ENCODE results near the gene EPHA3.

EPHA3 gene

DNA sequence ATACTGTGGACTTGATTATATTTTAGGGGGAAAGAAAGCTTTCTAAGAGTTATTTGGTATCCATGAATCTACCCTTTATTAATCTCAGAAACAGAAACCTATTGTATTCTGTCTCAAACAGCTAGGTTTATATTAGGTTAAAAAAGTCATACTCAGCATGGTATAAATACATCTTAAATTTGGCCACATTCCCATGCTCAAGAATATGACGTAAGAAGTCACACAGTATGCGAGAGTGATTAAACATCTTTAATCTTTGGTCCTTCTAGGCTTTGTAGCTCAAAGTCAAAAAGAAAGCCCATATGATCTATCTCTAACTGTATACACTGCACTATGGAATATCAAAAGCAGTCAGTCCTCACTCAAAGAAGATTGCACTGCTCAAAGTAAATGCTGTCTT is 131.4 kb downstream of the EPHA3 start:
- H3K27ac Mint-ChIP-seq = no peak overlapping the region
- H3K9me3 Mint-ChIP-seq = no peaks in the 10 kb centered on the region
- no peaks in the 10 kb centered on the region for H3K36me3 Mint-ChIP-seq
- no peak overlapping the region for H3K4me3 Mint-ChIP-seq
- no peaks in the 10 kb centered on the region for H3K27me3 Mint-ChIP-seq
- H3K4me1 Mint-ChIP-seq = no peaks in the 10 kb centered on the region

DNA sequence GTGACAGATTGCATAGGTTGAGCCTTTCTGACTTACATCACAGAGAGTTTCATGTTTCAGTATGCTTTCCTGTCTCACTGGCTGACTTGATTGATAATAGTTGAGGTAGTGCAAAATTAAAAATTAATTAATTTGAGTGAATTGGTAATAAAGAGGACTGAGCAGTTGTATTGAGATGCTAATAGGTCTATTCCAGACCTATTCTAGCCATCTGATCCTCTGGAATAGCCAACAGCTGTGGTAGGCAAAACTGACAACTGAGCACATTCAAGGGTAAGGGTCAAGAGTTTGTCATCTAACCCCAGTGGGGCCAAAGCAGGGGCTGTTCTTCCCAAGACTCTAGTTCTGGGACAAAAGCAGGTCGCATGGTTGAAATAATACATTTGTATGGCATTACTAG is 132.4 kb downstream of the EPHA3 start:
- no peaks in the 10 kb centered on the region for H3K9me3 Mint-ChIP-seq
- no peaks in the 10 kb centered on the region for H3K36me3 Mint-ChIP-seq
- H3K27ac Mint-ChIP-seq = no peak overlapping the region
- no peak overlapping the region for H3K4me3 Mint-ChIP-seq
- H3K4me1 Mint-ChIP-seq = no peaks in the 10 kb centered on the region
- H3K27me3 Mint-ChIP-seq = no peaks in the 10 kb centered on the region

DNA sequence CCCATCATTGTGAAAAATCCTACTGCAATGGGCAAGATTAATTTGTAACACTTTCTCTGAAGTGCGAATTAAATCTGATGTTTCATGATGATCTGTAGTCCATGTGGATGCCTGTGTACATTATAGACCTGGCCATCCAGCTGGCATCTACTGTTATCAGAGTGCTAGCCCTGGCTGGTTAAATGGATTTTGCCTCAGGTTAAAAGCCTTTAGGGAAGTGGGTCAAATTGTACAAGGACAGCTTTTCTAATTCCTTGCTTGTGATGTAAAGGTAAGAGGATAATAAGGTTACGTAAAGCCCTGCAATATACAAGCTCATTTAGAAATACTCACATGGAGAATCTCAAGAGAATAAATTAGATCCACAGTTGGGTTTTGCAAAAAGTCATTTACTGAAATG is 138.2 kb downstream of the EPHA3 start:
- Mint-ChIP-seq H3K36me3 (no peaks in the 10 kb centered on the region), H3K27me3 (no peaks in the 10 kb centered on the region), H3K4me3 (no peak overlapping the region), H3K4me1 (no peaks in the 10 kb centered on the region), H3K27ac (no peak overlapping the region), H3K9me3 (no peaks in the 10 kb centered on the region)

DNA sequence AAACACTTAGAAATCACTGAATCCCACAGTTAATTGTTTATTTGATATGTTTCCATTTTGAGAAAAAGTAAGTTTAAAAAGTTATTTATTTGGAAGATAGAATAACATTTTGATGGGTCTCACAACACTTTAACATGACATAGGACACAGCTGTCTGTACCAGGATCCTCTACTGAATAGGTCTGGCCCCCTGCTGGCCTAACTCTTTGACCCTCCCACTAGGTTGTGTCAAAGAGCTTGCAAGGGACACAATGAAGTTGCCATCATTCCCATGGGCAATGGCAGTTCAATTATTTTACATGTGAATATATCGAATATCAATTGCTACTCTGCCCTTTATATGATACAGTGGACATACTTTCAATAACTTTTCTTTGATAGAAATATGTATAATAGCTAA is 138.9 kb downstream of the EPHA3 start:
- Mint-ChIP-seq H3K4me3 (no peak overlapping the region), H3K4me1 (no peaks in the 10 kb centered on the region), H3K27me3 (no peaks in the 10 kb centered on the region), H3K36me3 (no peaks in the 10 kb centered on the region), H3K9me3 (no peaks in the 10 kb centered on the region), H3K27ac (no peak overlapping the region)

DNA sequence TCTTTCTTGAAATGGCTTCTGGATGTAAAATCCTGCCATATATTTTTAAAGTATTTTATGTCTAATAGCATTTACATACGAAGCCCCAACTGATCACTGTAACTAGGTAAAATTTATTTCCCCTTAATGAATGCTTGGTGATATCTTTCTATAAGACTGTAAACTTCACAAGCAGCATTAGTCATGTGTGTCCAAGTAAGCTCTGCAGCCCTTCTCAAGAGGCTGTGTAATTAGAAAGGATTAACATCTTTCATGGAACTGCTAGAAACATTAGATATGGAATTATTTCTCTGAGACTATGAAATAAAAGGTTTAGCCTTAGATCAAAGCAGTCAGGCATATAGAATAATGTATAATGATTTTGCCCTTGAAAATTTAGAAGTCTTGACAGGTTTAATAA is 143.3 kb downstream of the EPHA3 start:
- Mint-ChIP-seq H3K27ac (no peak overlapping the region), H3K36me3 (no peaks in the 10 kb centered on the region), H3K4me1 (no peaks in the 10 kb centered on the region), H3K27me3 (no peaks in the 10 kb centered on the region), H3K9me3 (no peaks in the 10 kb centered on the region), H3K4me3 (no peak overlapping the region)

DNA sequence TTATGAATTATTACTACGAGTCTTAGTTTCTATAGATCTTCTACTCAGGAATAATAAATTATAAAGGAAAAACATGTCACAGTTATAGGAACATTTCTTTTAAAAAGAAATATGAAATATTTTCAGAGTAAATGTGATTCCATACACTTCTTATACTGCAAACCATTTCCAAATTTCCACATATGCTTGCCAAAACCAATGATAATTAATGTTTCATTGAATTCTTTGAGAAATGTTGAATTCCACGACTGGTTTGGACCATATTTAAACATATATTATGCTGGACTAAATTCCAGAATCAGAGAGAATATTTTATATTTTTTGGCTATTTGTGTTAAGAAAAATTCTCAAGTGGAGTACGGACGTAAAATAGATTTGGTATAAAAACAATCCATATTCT is 144.6 kb downstream of the EPHA3 start:
- Mint-ChIP-seq H3K27ac (no peak overlapping the region), H3K9me3 (no peaks in the 10 kb centered on the region), H3K36me3 (no peaks in the 10 kb centered on the region), H3K27me3 (no peaks in the 10 kb centered on the region), H3K4me3 (no peak overlapping the region), H3K4me1 (no peaks in the 10 kb centered on the region)

DNA sequence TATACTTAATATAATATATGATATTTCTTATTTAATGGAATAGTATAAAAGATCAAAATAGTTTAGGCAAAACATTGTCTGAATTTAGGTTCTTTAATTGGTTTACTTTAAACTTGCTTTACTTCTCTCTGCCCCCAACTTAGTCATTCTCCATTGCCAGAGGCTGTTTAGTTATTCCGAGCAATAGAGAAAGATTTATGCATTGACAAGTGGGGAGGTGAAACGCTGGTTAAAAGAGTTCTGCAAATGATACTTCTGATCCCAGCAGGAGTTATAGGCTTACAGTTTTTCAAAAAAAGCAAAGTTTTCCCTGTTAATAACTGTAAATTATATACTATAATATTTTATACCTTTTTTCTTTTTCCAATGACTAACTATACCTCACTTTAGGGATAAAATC is 145.4 kb downstream of the EPHA3 start:
- no peak overlapping the region for H3K4me3 Mint-ChIP-seq
- no peaks in the 10 kb centered on the region for H3K27me3 Mint-ChIP-seq
- no peaks in the 10 kb centered on the region for H3K36me3 Mint-ChIP-seq
- no peak overlapping the region for H3K27ac Mint-ChIP-seq
- no peaks in the 10 kb centered on the region for H3K4me1 Mint-ChIP-seq
- no peaks in the 10 kb centered on the region for H3K9me3 Mint-ChIP-seq

DNA sequence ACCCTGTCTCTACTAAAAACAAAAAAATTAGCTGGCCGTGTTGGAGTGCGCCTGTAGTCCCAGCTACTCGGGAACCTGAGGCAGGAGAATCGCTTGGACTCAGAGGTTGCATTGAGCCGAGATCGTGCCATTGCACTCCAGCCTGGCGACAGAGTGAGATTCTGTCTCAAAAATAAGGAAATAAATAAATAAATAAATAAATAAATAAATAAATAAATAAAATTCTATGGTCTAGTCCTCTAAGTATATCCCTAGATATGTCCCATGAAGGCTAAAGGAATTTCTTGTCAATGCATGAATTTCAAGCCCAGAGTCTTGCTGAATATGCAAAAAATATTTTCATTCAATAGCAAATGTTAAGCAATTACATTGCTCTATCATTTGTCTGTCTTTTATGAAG is 149.0 kb downstream of the EPHA3 start:
- no peak overlapping the region for H3K4me3 Mint-ChIP-seq
- peaks cover 4% of the 10 kb centered on the region for H3K9me3 Mint-ChIP-seq
- H3K27ac Mint-ChIP-seq = no peak overlapping the region
- H3K36me3 Mint-ChIP-seq = no peaks in the 10 kb centered on the region
- H3K27me3 Mint-ChIP-seq = no peaks in the 10 kb centered on the region
- no peaks in the 10 kb centered on the region for H3K4me1 Mint-ChIP-seq

DNA sequence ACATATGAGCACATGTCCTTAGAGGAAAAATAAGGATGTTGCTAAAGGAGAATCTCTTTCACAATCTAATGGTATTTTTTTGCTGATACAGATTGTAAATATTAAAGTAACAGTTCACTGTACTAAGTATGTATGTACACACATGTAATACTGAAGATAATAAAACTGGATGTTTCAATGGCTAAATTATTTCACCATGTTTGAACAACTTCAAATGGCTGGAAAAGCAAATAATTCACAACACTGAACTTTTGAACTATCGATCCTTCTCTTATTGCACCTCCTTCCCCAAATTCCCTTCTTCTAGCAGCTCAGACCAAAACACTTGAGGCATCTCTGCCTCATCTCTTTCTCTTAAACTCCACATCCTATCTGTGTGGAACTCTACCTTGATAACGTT is 149.5 kb downstream of the EPHA3 start:
- H3K27ac Mint-ChIP-seq = no peak overlapping the region
- no peaks in the 10 kb centered on the region for H3K36me3 Mint-ChIP-seq
- H3K9me3 Mint-ChIP-seq = peaks cover 4% of the 10 kb centered on the region
- H3K4me3 Mint-ChIP-seq = no peak overlapping the region
- no peaks in the 10 kb centered on the region for H3K4me1 Mint-ChIP-seq
- no peaks in the 10 kb centered on the region for H3K27me3 Mint-ChIP-seq

DNA sequence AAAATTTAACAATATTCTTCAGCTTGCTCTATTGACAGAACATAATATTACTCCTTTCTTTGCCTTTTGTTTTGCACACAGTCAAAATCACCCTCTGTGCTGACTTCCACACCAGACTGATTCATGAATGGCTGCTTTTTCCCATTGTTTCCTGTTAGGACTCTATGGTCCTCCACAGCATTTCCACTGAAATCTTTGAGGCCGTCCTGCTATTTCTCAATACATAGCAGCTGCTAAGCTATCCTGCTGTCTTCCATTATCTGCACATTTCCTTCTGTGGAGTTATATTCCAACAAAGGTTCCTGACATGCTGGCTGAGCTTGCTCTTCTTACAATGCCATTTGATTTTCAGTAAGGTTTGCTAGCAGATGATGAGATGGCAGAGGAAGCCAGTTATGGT is 153.3 kb downstream of the EPHA3 start:
- H3K4me1 Mint-ChIP-seq = no peaks in the 10 kb centered on the region
- no peak overlapping the region for H3K27ac Mint-ChIP-seq
- H3K36me3 Mint-ChIP-seq = no peaks in the 10 kb centered on the region
- H3K9me3 Mint-ChIP-seq = peaks cover 4% of the 10 kb centered on the region
- H3K4me3 Mint-ChIP-seq = no peak overlapping the region
- no peaks in the 10 kb centered on the region for H3K27me3 Mint-ChIP-seq

DNA sequence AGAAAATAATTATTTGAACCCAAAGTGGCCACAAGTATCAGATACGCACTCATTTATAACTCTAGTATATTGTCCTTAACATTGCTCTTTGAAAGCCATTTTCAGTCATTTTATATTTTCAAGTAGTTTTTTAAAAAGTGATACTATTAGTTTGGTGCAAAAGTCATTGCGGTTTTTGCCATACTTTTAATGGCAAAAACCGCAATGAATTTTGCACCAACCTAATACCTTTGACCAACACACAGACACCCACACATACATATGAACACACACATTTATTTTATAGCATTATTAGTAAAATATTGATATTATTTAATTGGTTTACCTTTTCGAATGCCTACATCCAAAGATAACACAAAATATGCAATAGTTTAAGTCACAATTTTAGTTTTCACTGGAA is 154.3 kb downstream of the EPHA3 start:
- H3K9me3 Mint-ChIP-seq = peaks cover 4% of the 10 kb centered on the region
- H3K4me1 Mint-ChIP-seq = no peaks in the 10 kb centered on the region
- no peak overlapping the region for H3K27ac Mint-ChIP-seq
- H3K4me3 Mint-ChIP-seq = no peak overlapping the region
- H3K27me3 Mint-ChIP-seq = no peaks in the 10 kb centered on the region
- no peaks in the 10 kb centered on the region for H3K36me3 Mint-ChIP-seq

DNA sequence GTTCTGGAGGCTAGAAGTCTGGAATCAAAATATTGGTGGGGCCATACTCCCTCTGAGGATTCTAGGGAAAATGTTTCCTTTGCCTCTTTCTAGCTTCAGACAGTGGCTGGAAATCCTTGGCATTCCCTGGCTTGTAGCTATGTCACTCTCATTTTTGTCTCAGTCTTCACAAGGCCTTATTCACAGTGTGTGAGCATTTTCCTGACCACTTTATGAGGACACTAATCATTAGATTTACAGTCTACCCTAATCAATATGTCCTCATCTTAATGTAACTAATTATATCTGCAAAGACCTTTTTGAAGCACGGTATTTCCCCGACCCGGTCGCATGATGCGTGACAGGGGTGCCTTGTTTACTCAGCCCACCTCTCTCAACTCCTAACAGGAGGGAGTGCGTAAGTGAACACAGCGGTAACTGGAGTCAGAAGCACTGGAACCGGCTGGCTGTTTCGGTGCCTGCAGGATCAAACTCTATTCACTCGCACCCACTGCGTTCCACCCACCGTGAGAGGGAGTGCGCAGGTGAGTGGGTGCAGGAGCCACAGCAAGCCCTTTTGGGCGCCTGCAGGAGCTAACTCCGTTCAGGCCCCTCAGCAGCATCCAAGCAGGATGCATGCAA is 155.0 kb downstream of the EPHA3 start:
- H3K9me3 Mint-ChIP-seq = peaks cover 4% of the 10 kb centered on the region
- no peak overlapping the region for H3K4me3 Mint-ChIP-seq
- no peak overlapping the region for H3K27ac Mint-ChIP-seq
- H3K27me3 Mint-ChIP-seq = no peaks in the 10 kb centered on the region
- H3K36me3 Mint-ChIP-seq = no peaks in the 10 kb centered on the region
- H3K4me1 Mint-ChIP-seq = no peaks in the 10 kb centered on the region

DNA sequence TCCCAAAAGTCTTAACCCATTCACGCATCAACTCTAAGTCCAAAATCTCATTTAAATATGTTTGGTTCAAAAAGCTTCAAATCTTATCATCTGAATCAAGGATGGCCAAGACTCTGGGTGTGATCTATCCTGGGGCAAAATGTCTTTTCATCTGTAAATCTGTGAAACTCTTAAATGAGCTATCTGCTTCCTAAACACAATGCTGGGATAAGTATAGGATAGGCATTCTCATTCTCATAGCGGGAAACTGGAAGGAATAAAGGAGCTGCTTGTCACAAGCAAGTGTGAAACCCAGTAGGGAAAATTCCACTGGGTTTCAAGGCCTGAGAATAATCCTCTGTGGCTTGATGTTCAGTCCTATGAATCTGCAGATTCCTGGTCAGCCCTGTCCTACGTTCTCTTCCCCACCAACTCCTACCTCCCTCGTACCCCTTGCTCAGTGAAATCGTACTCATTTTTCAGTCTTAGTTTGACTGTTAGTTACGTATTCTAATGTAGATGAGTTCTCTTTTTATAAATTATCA is 156.7 kb downstream of the EPHA3 start:
- H3K36me3 Mint-ChIP-seq = no peaks in the 10 kb centered on the region
- no peaks in the 10 kb centered on the region for H3K4me1 Mint-ChIP-seq
- no peak overlapping the region for H3K27ac Mint-ChIP-seq
- peaks cover 4% of the 10 kb centered on the region for H3K9me3 Mint-ChIP-seq
- H3K4me3 Mint-ChIP-seq = no peak overlapping the region
- H3K27me3 Mint-ChIP-seq = no peaks in the 10 kb centered on the region

DNA sequence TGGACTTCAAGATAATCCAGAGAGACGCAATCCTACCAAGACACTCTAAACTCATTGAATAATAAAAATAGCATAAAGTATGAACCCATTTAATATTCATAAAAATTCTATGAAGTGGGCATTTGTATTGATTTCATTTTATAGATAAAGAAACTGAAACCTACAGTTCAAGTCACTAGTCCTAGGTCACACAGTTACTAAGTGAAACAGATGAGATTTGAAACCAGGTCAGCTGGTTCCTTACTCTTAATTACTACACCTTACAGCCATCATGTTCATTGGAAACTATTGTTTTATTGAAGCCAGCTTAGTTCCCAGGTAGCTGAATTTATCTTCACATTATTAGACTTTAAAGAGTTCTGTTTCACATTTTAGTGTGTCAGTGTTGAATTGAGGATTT is 158.7 kb downstream of the EPHA3 start:
- no peak overlapping the region for H3K27ac Mint-ChIP-seq
- no peaks in the 10 kb centered on the region for H3K36me3 Mint-ChIP-seq
- H3K4me3 Mint-ChIP-seq = no peak overlapping the region
- H3K4me1 Mint-ChIP-seq = no peaks in the 10 kb centered on the region
- H3K9me3 Mint-ChIP-seq = peaks cover 8% of the 10 kb centered on the region
- no peaks in the 10 kb centered on the region for H3K27me3 Mint-ChIP-seq

DNA sequence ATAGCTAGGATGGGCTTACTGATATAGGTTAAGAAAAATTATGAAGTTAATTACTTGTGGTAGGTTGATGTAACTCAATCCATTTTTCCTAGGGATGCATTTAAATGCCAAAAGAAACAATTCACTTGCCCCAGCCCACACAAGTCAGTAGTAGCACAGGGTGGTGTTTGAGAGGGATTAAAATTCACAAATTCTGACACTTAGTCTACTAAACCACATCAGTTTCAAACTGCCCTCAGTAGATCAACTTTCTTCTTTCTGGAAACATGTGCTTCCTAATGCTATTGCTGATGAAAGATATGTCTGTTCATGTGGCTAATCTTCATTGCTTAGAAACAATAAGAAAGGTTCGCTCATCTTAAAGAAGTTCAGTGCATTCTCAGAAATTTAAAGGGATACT is 160.6 kb downstream of the EPHA3 start:
- Mint-ChIP-seq H3K36me3 (no peaks in the 10 kb centered on the region), H3K4me1 (no peaks in the 10 kb centered on the region), H3K27ac (no peak overlapping the region), H3K27me3 (no peaks in the 10 kb centered on the region), H3K9me3 (peaks cover 4% of the 10 kb centered on the region), H3K4me3 (no peak overlapping the region)

DNA sequence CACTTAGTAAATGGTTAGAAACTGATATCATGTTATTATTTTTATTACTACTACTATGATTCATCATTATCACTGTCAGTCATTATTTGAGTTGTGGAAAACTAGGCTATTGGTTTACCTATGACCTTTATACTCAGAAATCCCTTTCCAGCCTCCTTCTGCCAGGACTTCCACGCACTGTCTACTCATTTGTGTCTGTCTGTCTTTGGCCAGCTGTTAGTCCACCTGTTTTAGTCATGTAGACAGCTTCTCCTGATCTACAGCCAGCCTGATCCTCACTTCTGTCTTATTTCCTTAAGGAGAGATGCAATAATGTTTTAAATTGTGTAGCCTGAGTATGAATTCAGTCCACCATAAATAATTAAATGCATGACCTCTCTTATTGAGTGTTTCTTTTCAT is 162.8 kb downstream of the EPHA3 start:
- Mint-ChIP-seq H3K27ac (no peak overlapping the region), H3K36me3 (no peaks in the 10 kb centered on the region), H3K4me1 (no peaks in the 10 kb centered on the region), H3K9me3 (peaks cover 4% of the 10 kb centered on the region), H3K4me3 (no peak overlapping the region), H3K27me3 (no peaks in the 10 kb centered on the region)

DNA sequence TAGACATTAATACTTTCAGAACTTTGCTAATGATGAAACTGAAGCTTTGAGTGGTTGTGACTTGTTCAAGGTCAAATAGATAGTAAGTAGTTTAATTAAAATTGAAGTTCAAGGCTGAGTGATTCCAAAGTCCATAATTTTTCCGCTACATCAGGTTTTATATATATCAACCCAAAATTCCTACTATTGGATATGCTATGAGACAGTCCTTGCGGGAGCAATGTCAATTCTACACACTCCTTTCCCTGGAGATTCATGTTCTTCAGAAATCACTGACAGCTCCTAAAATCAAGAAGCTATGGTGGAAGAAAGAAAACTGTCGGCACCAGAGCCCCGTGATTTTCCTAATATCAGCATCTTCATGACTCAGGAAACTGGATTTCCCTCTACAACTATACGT is 167.6 kb downstream of the EPHA3 start:
- Mint-ChIP-seq H3K4me1 (no peaks in the 10 kb centered on the region), H3K27ac (no peak overlapping the region), H3K9me3 (peaks cover 4% of the 10 kb centered on the region), H3K36me3 (no peaks in the 10 kb centered on the region), H3K27me3 (no peaks in the 10 kb centered on the region), H3K4me3 (no peak overlapping the region)
